ENCODE measurements around the gene GBE1. TPM values are rescaled to one million over a fixed set of nuclear protein-coding genes. Genes with fewer than 3 reads are reported as not detected.

Gene GBE1
- total RNA-seq, 1 experiment from 2014 or later = 12.7 TPM

GRCh38 chr3:81713031-81713430 is 48.4 kb downstream of the GBE1 start:
- no TSS peak for BruUV-seq (replicated peaks)
- no peaks in the 10 kb centered on the region for H3K9me3 Mint-ChIP-seq (ENCODE audit: low read depth, unreplicated experiment)

GRCh38 chr3:81709606-81710005 is 51.8 kb downstream of the GBE1 start:
- intact Hi-C loops (cut with micrococcal nuclease; ENCODE audit: unreplicated experiment) = no loop called here

More at GRCh38 chr3:81713031-81713430, 48.4 kb downstream of the GBE1 start:
- Mint-ChIP-seq H3K4me3 (ENCODE audit: low read depth, unreplicated experiment) (no peak overlapping the region), H3K4me1 (ENCODE audit: low read depth, unreplicated experiment) (no peaks in the 10 kb centered on the region), H3K27me3 (ENCODE audit: unreplicated experiment) (no peaks in the 10 kb centered on the region), H3K36me3 (ENCODE audit: insufficient read depth, unreplicated experiment) (no peaks in the 10 kb centered on the region), H3K27ac (ENCODE audit: unreplicated experiment) (no peak overlapping the region)
- no peak for TF ChIP-seq CTCF (IDR thresholded peaks at IDR 0.05; ENCODE audit: unreplicated experiment)
- intact Hi-C loops (cut with micrococcal nuclease; ENCODE audit: unreplicated experiment) = no loop called here
- DNase-seq = no peak
- CTCF ChIA-PET = no interaction called here

GRCh38 chr3:81707996-81708395 is 53.4 kb downstream of the GBE1 start:
- intact Hi-C loops (cut with micrococcal nuclease; ENCODE audit: unreplicated experiment) = no loop called here

More at GRCh38 chr3:81709606-81710005, 51.8 kb downstream of the GBE1 start:
- no peaks in the 10 kb centered on the region for H3K36me3 Mint-ChIP-seq (ENCODE audit: insufficient read depth, unreplicated experiment)
- H3K4me1 Mint-ChIP-seq (ENCODE audit: low read depth, unreplicated experiment) = no peaks in the 10 kb centered on the region
- no peak overlapping the region for H3K27ac Mint-ChIP-seq (ENCODE audit: unreplicated experiment)
- no peak for DNase-seq
- no peaks in the 10 kb centered on the region for H3K27me3 Mint-ChIP-seq (ENCODE audit: unreplicated experiment)
- TF ChIP-seq CTCF (IDR thresholded peaks at IDR 0.05; ENCODE audit: unreplicated experiment) = no peak
- BruUV-seq (replicated peaks) = no TSS peak
- CTCF ChIA-PET = no interaction called here
- H3K9me3 Mint-ChIP-seq (ENCODE audit: low read depth, unreplicated experiment) = no peaks in the 10 kb centered on the region
- H3K4me3 Mint-ChIP-seq (ENCODE audit: low read depth, unreplicated experiment) = no peak overlapping the region

GRCh38 chr3:81702126-81702525 is 59.3 kb downstream of the GBE1 start:
- no peak for TF ChIP-seq CTCF (IDR thresholded peaks at IDR 0.05; ENCODE audit: unreplicated experiment)
- H3K4me1 Mint-ChIP-seq (ENCODE audit: low read depth, unreplicated experiment) = no peaks in the 10 kb centered on the region
- no peak overlapping the region for H3K27ac Mint-ChIP-seq (ENCODE audit: unreplicated experiment)
- intact Hi-C loops (cut with micrococcal nuclease; ENCODE audit: unreplicated experiment) = no loop called here
- no TSS peak for BruUV-seq (replicated peaks)
- CTCF ChIA-PET = no interaction called here
- no peak for DNase-seq
- H3K36me3 Mint-ChIP-seq (ENCODE audit: insufficient read depth, unreplicated experiment) = no peaks in the 10 kb centered on the region
- no peaks in the 10 kb centered on the region for H3K9me3 Mint-ChIP-seq (ENCODE audit: low read depth, unreplicated experiment)
- H3K4me3 Mint-ChIP-seq (ENCODE audit: low read depth, unreplicated experiment) = no peak overlapping the region
- H3K27me3 Mint-ChIP-seq (ENCODE audit: unreplicated experiment) = no peaks in the 10 kb centered on the region

More at GRCh38 chr3:81707996-81708395, 53.4 kb downstream of the GBE1 start:
- H3K9me3 Mint-ChIP-seq (ENCODE audit: low read depth, unreplicated experiment) = no peaks in the 10 kb centered on the region
- H3K36me3 Mint-ChIP-seq (ENCODE audit: insufficient read depth, unreplicated experiment) = no peaks in the 10 kb centered on the region
- no peak for TF ChIP-seq CTCF (IDR thresholded peaks at IDR 0.05; ENCODE audit: unreplicated experiment)
- no peaks in the 10 kb centered on the region for H3K4me1 Mint-ChIP-seq (ENCODE audit: low read depth, unreplicated experiment)
- BruUV-seq (replicated peaks) = no TSS peak
- H3K4me3 Mint-ChIP-seq (ENCODE audit: low read depth, unreplicated experiment) = no peak overlapping the region
- H3K27me3 Mint-ChIP-seq (ENCODE audit: unreplicated experiment) = no peaks in the 10 kb centered on the region
- CTCF ChIA-PET = no interaction called here
- no peak for DNase-seq
- no peak overlapping the region for H3K27ac Mint-ChIP-seq (ENCODE audit: unreplicated experiment)
